Heart left ventricle (tissue), 16 donors: Measurements from ENCODE around the gene SSC5D. TPM values are rescaled to one million over a fixed set of nuclear protein-coding genes. Genes with fewer than 3 reads are reported as not detected.

Source experiments
- ATAC-seq, 4 donors: fragments of 200-7000 bp; cut with Tn5 transposase; one replicate each; pipeline ENCODE4 v1.9.1; 2020 to 2022; ENCODE audit warnings: moderate library complexity in 4 of 4, mild to moderate bottlenecking in 3 of 4, moderate number of reproducible peaks in 1 of 4
- DNase-seq, 5 donors: peaks; one replicate each; pipeline ENCODE4 v3.0.0-alpha.2; 2020
- H3K27ac ChIP-seq, 12 donors: fragments of 200-600 bp; sonication (generic) in 4 of 12; one replicate each; pipeline versions ENCODE4 v1.5.0 to v1.8.0; 2016 to 2022; ENCODE audit warnings: mild to moderate bottlenecking in 2 of 12
- H3K27me3 ChIP-seq, 9 donors: fragments of 200-600 bp; sonication (generic) in 2 of 9; one replicate each; pipeline versions ENCODE4 v1.5.1 to v1.8.0; 2016 to 2022; ENCODE audit warnings: mild to moderate bottlenecking in 3 of 9
- H3K36me3 ChIP-seq, 9 donors: fragments of 200-600 bp; sonication (generic) in 2 of 9; one replicate each; pipeline versions ENCODE4 v1.5.0 to v1.8.0; 2018 to 2022; ENCODE audit warnings: mild to moderate bottlenecking in 2 of 9
- H3K4me1 ChIP-seq, 12 donors: fragments of 200-600 bp; sonication (generic) in 4 of 12; one replicate each; pipeline versions ENCODE4 v1.5.0 to v1.8.0; 2016 to 2022; ENCODE audit warnings: mild to moderate bottlenecking in 3 of 12
- H3K4me3 ChIP-seq, 12 donors: fragments of 200-600 bp; sonication (generic) in 4 of 12; one replicate each; pipeline versions ENCODE4 v1.5.0 to v1.8.0; 2017 to 2022; ENCODE audit warnings: mild to moderate bottlenecking in 9 of 12, moderate library complexity in 4 of 12
- H3K9me3 ChIP-seq, 12 donors: fragments of 200-600 bp; sonication (generic) in 4 of 12; one replicate each; pipeline versions ENCODE4 v1.5.0 to v1.8.0; 2016 to 2022; ENCODE audit warnings: mild to moderate bottlenecking in 1 of 12
- POLR2A ChIP-seq, 2 donors: fragments of 450-650 bp; IDR thresholded peaks; one replicate each; pipeline ENCODE4 v1.6.1; 2017; ENCODE audit warnings: antibody characterized with exemption in 2 of 2, mild to moderate bottlenecking in 2 of 2, moderate library complexity in 2 of 2
- WGBS, 4 donors: extraction: QIAGEN DNeasy Blood & Tissue Kit in 2 of 4; methylation state at CpG; one replicate each; pipeline versions ENCODE4 v1.1.5 to v1.1.7; 2013 to 2018; 5-methylcytosine and 5-hydroxymethylcytosine counted together
- intact Hi-C, 10 donors: fragments of 100-400 bp; cut with DNase I; formaldehyde crosslinking; loops; one replicate each; pipeline versions ENCODE4 v1.11.1 to v1.14.2; 2022
- polyA plus RNA-seq, 2 donors: library from polyadenylated mRNA; stranded (reverse); fragments of 200-250 nt; gene quantifications; one replicate each; pipeline ENCODE4 v1.2.3, GENCODE V29; 2013
- total RNA-seq, 9 donors: library from RNA; depleted of rRNA in 2 of 9; stranded (reverse); fragments of >200 nt in 2 of 9; fragmentation: NEBNext Ultra II Directional in 3 of 9; extraction: Animal tissue kit (Norgen Biotek cat#: 25700) in 3 of 9; gene quantifications; one replicate each; pipeline versions ENCODE4 v1.1.0 to v1.2.4, GENCODE V29; 2016 to 2023
- TF ChIP-seq, protein P1 (sequence below), 12 donors: fragments of 200-600 bp; sonication (generic) in 4 of 12; IDR thresholded peaks; one replicate each; pipeline versions ENCODE4 v1.5.0 to v1.8.0; 2018 to 2022; ENCODE audit warnings: antibody characterized with exemption in 12 of 12, mild to moderate bottlenecking in 5 of 12
- donor health status: ischemic (EF 13 %, LVEDD 7.1; RV severe dilation, severe dysfunction).
- donor health status: healthy with polysubstance abuse.
- donor health status: DM: no; HTN: yes; CAD: no.
- donor health status: DM: no; HTN: no; CAD: no.
- donor health status: ischemic (EF 25% LVEDD 6.9; RV normal size, moderate dysfunction).
- donor health status: ischemic (EF 25% LVEDD 5.7; RV mildly dilated, moderate dysfunction).
- donor health status: healthy.
- donor health status: DM: yes; HTN: yes; CAD: no.
- donor health status: ischemic (EF 35%, LVEDD 5.7; RV mildly dilated, moderate dysfunction).
- donor health status: nonischemic (EF 11% LVEDD 7.7; RV severe dilation, severe dysfunction).
- donor health status: DM: yes; HTN: yes; CAD: no.
- donor health status: PGD.
- donor health status: ischemic (EF 29% LVEDD 5.4; RV normal size, mild dysfunction).
- donor health status: nonischemic (EF 23%, LVEDD 6.1; RV moderate dilation, normal function).

The SSC5D gene
- total and polyA plus RNA-seq, 11 donors: 0.91 to 6.2 (median 3.1) TPM

GRCh38 chr19:55563261-55563690, 75.0 kb downstream of the SSC5D start:
- H3K27ac ChIP-seq: peak overlapping the region in 11 of 12 donors; percentile 62 to 93 (median 84)
- peaks cover 0 to 16% (median 0%) of the 10 kb centered on the region in 12 donors for H3K4me1 ChIP-seq
- intact Hi-C loops: loop anchor here in 3 of 10 donors (1.0 to 5.0 kb wide), 3 partner anchors 16 to 36 kb away; no protein-coding TSS in a partner anchor
- peak; percentile 91 to 95 (median 94) for ATAC-seq
- H3K9me3 ChIP-seq: peaks cover 0 to 4% (median 0%) of the 10 kb centered on the region in 12 donors
- H3K27me3 ChIP-seq: no peaks in the 10 kb centered on the region
- no peaks in the 10 kb centered on the region for H3K36me3 ChIP-seq
- TF ChIP-seq, protein P1, sequence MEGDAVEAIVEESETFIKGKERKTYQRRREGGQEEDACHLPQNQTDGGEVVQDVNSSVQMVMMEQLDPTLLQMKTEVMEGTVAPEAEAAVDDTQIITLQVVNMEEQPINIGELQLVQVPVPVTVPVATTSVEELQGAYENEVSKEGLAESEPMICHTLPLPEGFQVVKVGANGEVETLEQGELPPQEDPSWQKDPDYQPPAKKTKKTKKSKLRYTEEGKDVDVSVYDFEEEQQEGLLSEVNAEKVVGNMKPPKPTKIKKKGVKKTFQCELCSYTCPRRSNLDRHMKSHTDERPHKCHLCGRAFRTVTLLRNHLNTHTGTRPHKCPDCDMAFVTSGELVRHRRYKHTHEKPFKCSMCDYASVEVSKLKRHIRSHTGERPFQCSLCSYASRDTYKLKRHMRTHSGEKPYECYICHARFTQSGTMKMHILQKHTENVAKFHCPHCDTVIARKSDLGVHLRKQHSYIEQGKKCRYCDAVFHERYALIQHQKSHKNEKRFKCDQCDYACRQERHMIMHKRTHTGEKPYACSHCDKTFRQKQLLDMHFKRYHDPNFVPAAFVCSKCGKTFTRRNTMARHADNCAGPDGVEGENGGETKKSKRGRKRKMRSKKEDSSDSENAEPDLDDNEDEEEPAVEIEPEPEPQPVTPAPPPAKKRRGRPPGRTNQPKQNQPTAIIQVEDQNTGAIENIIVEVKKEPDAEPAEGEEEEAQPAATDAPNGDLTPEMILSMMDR (IDR thresholded peaks at IDR 0.05): no peak
- TF ChIP-seq POLR2A (IDR thresholded peaks at IDR 0.05): peak in 1 of 2 donors; percentile 87
- WGBS, 4 donors: 30 to 39% (median 36%) methylated on average over 12 of the region's 12 CpGs
- DNase-seq: peak; percentile 70 to 90 (median 79)
- H3K4me3 ChIP-seq: peak overlapping the region in 3 of 12 donors; percentile 36 to 48 (median 37)

DNA sequence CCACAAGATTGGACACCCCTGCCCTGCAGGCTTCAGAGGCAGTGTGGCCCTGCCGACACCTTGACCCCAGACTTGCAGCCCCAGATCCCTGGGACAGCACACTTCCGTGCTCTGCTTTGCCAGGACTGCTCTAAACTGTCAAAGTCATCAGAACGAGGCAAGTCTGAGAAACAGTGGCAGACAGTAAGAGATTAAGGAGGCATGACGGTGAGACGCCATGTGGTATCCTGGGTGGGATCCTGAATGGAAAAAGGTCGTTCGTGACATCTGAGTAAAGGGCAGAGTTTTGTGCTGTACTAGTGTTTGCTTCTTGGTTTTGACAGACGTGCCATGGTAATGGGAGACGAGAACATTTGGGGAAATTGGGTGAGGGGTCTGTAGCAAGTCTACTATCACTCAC, 78.6 kb downstream of the SSC5D start:
- intact Hi-C loops: no loop called here
- 36 to 46% (median 43%) methylated on average over 9 of the region's 9 CpGs for WGBS, 4 donors

GRCh38 chr19:55567708-55568328, 79.6 kb downstream of the SSC5D start:
- Histone ChIP-seq H3K4me1 (peaks cover 0 to 11% (median 0%) of the 10 kb centered on the region in 12 donors), H3K27ac (no peak overlapping the region), H3K4me3 (no peak overlapping the region), H3K9me3 (no peaks in the 10 kb centered on the region), H3K36me3 (no peaks in the 10 kb centered on the region), H3K27me3 (no peaks in the 10 kb centered on the region)
- intact Hi-C loops: no loop called here
- no peak for TF ChIP-seq POLR2A (IDR thresholded peaks at IDR 0.05)
- ATAC-seq: no peak
- no peak for DNase-seq

More for the DNA sequence above, 78.6 kb downstream of the SSC5D start:
- DNase-seq (no peak), ATAC-seq (no peak)
- Histone ChIP-seq H3K9me3 (no peaks in the 10 kb centered on the region), H3K27ac (no peak overlapping the region), H3K4me3 (no peak overlapping the region), H3K4me1 (peaks cover 0 to 16% (median 0%) of the 10 kb centered on the region in 12 donors), H3K36me3 (no peaks in the 10 kb centered on the region), H3K27me3 (no peaks in the 10 kb centered on the region)
- TF ChIP-seq, protein P1 (IDR thresholded peaks at IDR 0.05): no peak
- TF ChIP-seq POLR2A (IDR thresholded peaks at IDR 0.05): no peak

Other genes with a start within 250 kb of the SSC5D start
- gene PPP6R1, start 229.4 kb upstream of the SSC5D start, total RNA-seq: 10 to 100 TPM; 28.6 to 59.9 (median 41.1) TPM
- 10 to 100 TPM; 34.7 to 60.4 TPM for gene PPP6R1, start 229.4 kb upstream of the SSC5D start, polyA plus RNA-seq
- 10 to 100 TPM; 25.7 to 42.0 (median 30.6) TPM for gene HSPBP1, start 208.3 kb upstream of the SSC5D start, total RNA-seq
- 10 to 100 TPM; 56.4 to 76.0 TPM for gene HSPBP1, start 208.3 kb upstream of the SSC5D start, polyA plus RNA-seq
- gene BRSK1, start 204.4 kb upstream of the SSC5D start, total RNA-seq: 1 to 10 TPM; 2.0 to 7.4 (median 3.6) TPM
- 1 to 10 TPM; 1.6 to 1.8 TPM for gene BRSK1, start 204.4 kb upstream of the SSC5D start, polyA plus RNA-seq
- 10 to 100 TPM in 1 of 9 donors, 1 to 10 TPM in 4, under 1 TPM in 3, not detected in 1; 0.43 to 14.1 (median 1.2) TPM for gene TMEM150B, start 163.1 kb upstream of the SSC5D start, total RNA-seq
- under 1 TPM; 0.72 to 0.79 TPM for gene TMEM150B, start 163.1 kb upstream of the SSC5D start, polyA plus RNA-seq
- 10 to 100 TPM in 1 of 9 donors, 1 to 10 TPM in 8; 3.6 to 10.8 (median 7.2) TPM for gene KMT5C, start 148.6 kb upstream of the SSC5D start, total RNA-seq
- gene KMT5C, start 148.6 kb upstream of the SSC5D start, polyA plus RNA-seq: 1 to 10 TPM; 3.3 to 6.2 TPM
- gene COX6B2, start 133.7 kb upstream of the SSC5D start, total RNA-seq: under 1 TPM in 1 of 9 donors, not detected in 8; 0.16 TPM
- gene COX6B2, start 133.7 kb upstream of the SSC5D start, polyA plus RNA-seq: not detected
- not detected for gene GARIN5B, start 125.2 kb upstream of the SSC5D start, total RNA-seq
- not detected for gene GARIN5B, start 125.2 kb upstream of the SSC5D start, polyA plus RNA-seq
- gene IL11, start 118.0 kb upstream of the SSC5D start, total RNA-seq: under 1 TPM in 2 of 9 donors, not detected in 7; 0.11 to 0.43 TPM
- under 1 TPM in 1 of 2 donors, not detected in 1; 0.25 TPM for gene IL11, start 118.0 kb upstream of the SSC5D start, polyA plus RNA-seq
- gene TMEM190, start 111.6 kb upstream of the SSC5D start, total RNA-seq: not detected
- gene TMEM190, start 111.6 kb upstream of the SSC5D start, polyA plus RNA-seq: not detected
- 1 to 10 TPM in 2 of 9 donors, under 1 TPM in 5, not detected in 2; 0.35 to 2.2 (median 0.56) TPM for gene TMEM238, start 104.1 kb upstream of the SSC5D start, total RNA-seq
- gene TMEM238, start 104.1 kb upstream of the SSC5D start, polyA plus RNA-seq: not detected
- 1,000 to 10,000 TPM in 1 of 9 donors, 100 to 1,000 TPM in 8; 196 to 1,019 (median 565) TPM for gene RPL28, start 102.5 kb upstream of the SSC5D start, total RNA-seq
- gene RPL28, start 102.5 kb upstream of the SSC5D start, polyA plus RNA-seq: 1,000 to 10,000 TPM in 1 of 2 donors, 100 to 1,000 TPM in 1; 768 to 1,391 TPM
- 10 to 100 TPM; 16.5 to 51.8 (median 29.1) TPM for gene UBE2S, start 80.6 kb upstream of the SSC5D start, total RNA-seq
- 10 to 100 TPM; 10.9 to 27.3 TPM for gene UBE2S, start 80.6 kb upstream of the SSC5D start, polyA plus RNA-seq
- gene SHISA7, start 45.1 kb upstream of the SSC5D start, total RNA-seq: not detected
- gene SHISA7, start 45.1 kb upstream of the SSC5D start, polyA plus RNA-seq: not detected
- gene ISOC2, start 26.8 kb upstream of the SSC5D start, total RNA-seq: 100 to 1,000 TPM in 1 of 9 donors, 10 to 100 TPM in 8; 36.9 to 102 (median 48.8) TPM
- 10 to 100 TPM; 86.8 to 94.9 TPM for gene ISOC2, start 26.8 kb upstream of the SSC5D start, polyA plus RNA-seq
- not detected for gene C19orf85, start 23.7 kb upstream of the SSC5D start, total RNA-seq
- not detected for gene C19orf85, start 23.7 kb upstream of the SSC5D start, polyA plus RNA-seq
- 10 to 100 TPM in 1 of 9 donors, 1 to 10 TPM in 8; 2.3 to 10.3 (median 4.6) TPM for gene ZNF628, start 11.8 kb upstream of the SSC5D start, total RNA-seq
- gene ZNF628, start 11.8 kb upstream of the SSC5D start, polyA plus RNA-seq: 1 to 10 TPM; 5.4 to 7.9 TPM
- gene NAT14, start 3.2 kb upstream of the SSC5D start, total RNA-seq: 10 to 100 TPM in 1 of 9 donors, 1 to 10 TPM in 8; 2.9 to 10.4 (median 6.7) TPM
- gene NAT14, start 3.2 kb upstream of the SSC5D start, polyA plus RNA-seq: 1 to 10 TPM; 7.3 to 9.2 TPM
- gene SBK2, start 48.7 kb downstream of the SSC5D start, total RNA-seq: 1 to 10 TPM in 7 of 9 donors, under 1 TPM in 2; 0.68 to 2.6 (median 2.1) TPM
- gene SBK2, start 48.7 kb downstream of the SSC5D start, polyA plus RNA-seq: 10 to 100 TPM in 1 of 2 donors, under 1 TPM in 1; 0.80 to 12.6 TPM
- gene SBK3, start 57.1 kb downstream of the SSC5D start, total RNA-seq: 10 to 100 TPM in 3 of 9 donors, 1 to 10 TPM in 6; 2.4 to 14.3 (median 7.5) TPM
- 10 to 100 TPM in 1 of 2 donors, 1 to 10 TPM in 1; 5.9 to 12.4 TPM for gene SBK3, start 57.1 kb downstream of the SSC5D start, polyA plus RNA-seq
- 10 to 100 TPM in 4 of 9 donors, 1 to 10 TPM in 5; 5.4 to 13.9 (median 9.8) TPM for gene ZNF579, start 92.4 kb downstream of the SSC5D start, total RNA-seq
- 10 to 100 TPM in 1 of 2 donors, 1 to 10 TPM in 1; 7.9 to 10.9 TPM for gene ZNF579, start 92.4 kb downstream of the SSC5D start, polyA plus RNA-seq
- 10 to 100 TPM; 11.2 to 15.4 (median 12.9) TPM for gene FIZ1, start 111.1 kb downstream of the SSC5D start, total RNA-seq
- 10 to 100 TPM in 1 of 2 donors, 1 to 10 TPM in 1; 10.0 to 16.7 TPM for gene FIZ1, start 111.1 kb downstream of the SSC5D start, polyA plus RNA-seq
- gene ZNF524, start 111.9 kb downstream of the SSC5D start, total RNA-seq: 10 to 100 TPM; 11.0 to 34.7 (median 16.5) TPM
- gene ZNF524, start 111.9 kb downstream of the SSC5D start, polyA plus RNA-seq: 10 to 100 TPM; 30.6 to 33.9 TPM
- 10 to 100 TPM; 11.4 to 19.1 (median 14.2) TPM for gene ZNF865, start 117.2 kb downstream of the SSC5D start, total RNA-seq
- 10 to 100 TPM; 12.0 to 24.3 TPM for gene ZNF865, start 117.2 kb downstream of the SSC5D start, polyA plus RNA-seq
- gene ZNF784, start 136.1 kb downstream of the SSC5D start, total RNA-seq: 10 to 100 TPM in 4 of 9 donors, 1 to 10 TPM in 5; 6.7 to 15.8 (median 9.2) TPM
- gene ZNF784, start 136.1 kb downstream of the SSC5D start, polyA plus RNA-seq: 10 to 100 TPM in 1 of 2 donors, 1 to 10 TPM in 1; 8.5 to 10.4 TPM
- gene ZNF580, start 152.6 kb downstream of the SSC5D start, total RNA-seq: 10 to 100 TPM; 17.0 to 41.5 (median 21.2) TPM
- gene ZNF580, start 152.6 kb downstream of the SSC5D start, polyA plus RNA-seq: 10 to 100 TPM in 1 of 2 donors, 1 to 10 TPM in 1; 8.2 to 18.4 TPM
- gene ZNF581, start 155.2 kb downstream of the SSC5D start, total RNA-seq: 10 to 100 TPM in 2 of 9 donors, 1 to 10 TPM in 7; 4.7 to 12.7 (median 7.2) TPM
- gene ZNF581, start 155.2 kb downstream of the SSC5D start, polyA plus RNA-seq: 1 to 10 TPM; 5.5 to 9.3 TPM
- 10 to 100 TPM; 11.7 to 25.8 (median 16.5) TPM for gene CCDC106, start 159.8 kb downstream of the SSC5D start, total RNA-seq
- 10 to 100 TPM; 11.9 to 27.7 TPM for gene CCDC106, start 159.8 kb downstream of the SSC5D start, polyA plus RNA-seq
- gene U2AF2, start 166.6 kb downstream of the SSC5D start, total RNA-seq: 10 to 100 TPM; 39.9 to 88.1 (median 69.9) TPM
- 100 to 1,000 TPM in 1 of 2 donors, 10 to 100 TPM in 1; 72.7 to 104 TPM for gene U2AF2, start 166.6 kb downstream of the SSC5D start, polyA plus RNA-seq
- gene EPN1, start 186.8 kb downstream of the SSC5D start, total RNA-seq: 100 to 1,000 TPM; 125 to 377 (median 189) TPM
- 100 to 1,000 TPM; 177 to 188 TPM for gene EPN1, start 186.8 kb downstream of the SSC5D start, polyA plus RNA-seq
- not detected for gene NLRP9, start 250.0 kb downstream of the SSC5D start, total RNA-seq
- gene NLRP9, start 250.0 kb downstream of the SSC5D start, polyA plus RNA-seq: not detected